Measurements from ENCODE around the gene TMEM161A. TPM values are rescaled to one million over a fixed set of nuclear protein-coding genes. Genes with fewer than 3 reads are reported as not detected.

The TMEM161A gene
- total and polyA plus RNA-seq, 2 experiments from 2014 or later = 38.9 to 59.5 TPM

DNA sequence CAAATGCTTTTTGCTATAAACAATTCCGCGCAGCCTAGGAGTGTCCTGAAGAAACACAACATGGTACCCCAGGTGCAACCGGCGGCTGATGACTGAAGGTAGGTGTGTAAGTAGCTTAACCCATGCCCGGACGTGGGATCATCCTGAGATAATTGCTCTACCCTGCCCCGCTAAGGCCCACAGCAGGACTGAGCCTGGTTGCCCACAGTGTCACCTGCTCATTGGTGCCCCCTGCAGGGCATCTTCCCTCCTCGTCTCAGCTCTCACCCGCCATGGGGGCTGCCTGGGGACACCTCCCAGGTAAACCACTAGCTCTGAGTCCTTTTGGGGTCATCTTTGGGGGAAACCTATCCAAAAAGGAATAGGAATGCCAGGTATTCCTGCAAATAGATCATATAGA is 22.3 kb downstream of the TMEM161A start (continued):
- TF ChIP-seq, protein P1, sequence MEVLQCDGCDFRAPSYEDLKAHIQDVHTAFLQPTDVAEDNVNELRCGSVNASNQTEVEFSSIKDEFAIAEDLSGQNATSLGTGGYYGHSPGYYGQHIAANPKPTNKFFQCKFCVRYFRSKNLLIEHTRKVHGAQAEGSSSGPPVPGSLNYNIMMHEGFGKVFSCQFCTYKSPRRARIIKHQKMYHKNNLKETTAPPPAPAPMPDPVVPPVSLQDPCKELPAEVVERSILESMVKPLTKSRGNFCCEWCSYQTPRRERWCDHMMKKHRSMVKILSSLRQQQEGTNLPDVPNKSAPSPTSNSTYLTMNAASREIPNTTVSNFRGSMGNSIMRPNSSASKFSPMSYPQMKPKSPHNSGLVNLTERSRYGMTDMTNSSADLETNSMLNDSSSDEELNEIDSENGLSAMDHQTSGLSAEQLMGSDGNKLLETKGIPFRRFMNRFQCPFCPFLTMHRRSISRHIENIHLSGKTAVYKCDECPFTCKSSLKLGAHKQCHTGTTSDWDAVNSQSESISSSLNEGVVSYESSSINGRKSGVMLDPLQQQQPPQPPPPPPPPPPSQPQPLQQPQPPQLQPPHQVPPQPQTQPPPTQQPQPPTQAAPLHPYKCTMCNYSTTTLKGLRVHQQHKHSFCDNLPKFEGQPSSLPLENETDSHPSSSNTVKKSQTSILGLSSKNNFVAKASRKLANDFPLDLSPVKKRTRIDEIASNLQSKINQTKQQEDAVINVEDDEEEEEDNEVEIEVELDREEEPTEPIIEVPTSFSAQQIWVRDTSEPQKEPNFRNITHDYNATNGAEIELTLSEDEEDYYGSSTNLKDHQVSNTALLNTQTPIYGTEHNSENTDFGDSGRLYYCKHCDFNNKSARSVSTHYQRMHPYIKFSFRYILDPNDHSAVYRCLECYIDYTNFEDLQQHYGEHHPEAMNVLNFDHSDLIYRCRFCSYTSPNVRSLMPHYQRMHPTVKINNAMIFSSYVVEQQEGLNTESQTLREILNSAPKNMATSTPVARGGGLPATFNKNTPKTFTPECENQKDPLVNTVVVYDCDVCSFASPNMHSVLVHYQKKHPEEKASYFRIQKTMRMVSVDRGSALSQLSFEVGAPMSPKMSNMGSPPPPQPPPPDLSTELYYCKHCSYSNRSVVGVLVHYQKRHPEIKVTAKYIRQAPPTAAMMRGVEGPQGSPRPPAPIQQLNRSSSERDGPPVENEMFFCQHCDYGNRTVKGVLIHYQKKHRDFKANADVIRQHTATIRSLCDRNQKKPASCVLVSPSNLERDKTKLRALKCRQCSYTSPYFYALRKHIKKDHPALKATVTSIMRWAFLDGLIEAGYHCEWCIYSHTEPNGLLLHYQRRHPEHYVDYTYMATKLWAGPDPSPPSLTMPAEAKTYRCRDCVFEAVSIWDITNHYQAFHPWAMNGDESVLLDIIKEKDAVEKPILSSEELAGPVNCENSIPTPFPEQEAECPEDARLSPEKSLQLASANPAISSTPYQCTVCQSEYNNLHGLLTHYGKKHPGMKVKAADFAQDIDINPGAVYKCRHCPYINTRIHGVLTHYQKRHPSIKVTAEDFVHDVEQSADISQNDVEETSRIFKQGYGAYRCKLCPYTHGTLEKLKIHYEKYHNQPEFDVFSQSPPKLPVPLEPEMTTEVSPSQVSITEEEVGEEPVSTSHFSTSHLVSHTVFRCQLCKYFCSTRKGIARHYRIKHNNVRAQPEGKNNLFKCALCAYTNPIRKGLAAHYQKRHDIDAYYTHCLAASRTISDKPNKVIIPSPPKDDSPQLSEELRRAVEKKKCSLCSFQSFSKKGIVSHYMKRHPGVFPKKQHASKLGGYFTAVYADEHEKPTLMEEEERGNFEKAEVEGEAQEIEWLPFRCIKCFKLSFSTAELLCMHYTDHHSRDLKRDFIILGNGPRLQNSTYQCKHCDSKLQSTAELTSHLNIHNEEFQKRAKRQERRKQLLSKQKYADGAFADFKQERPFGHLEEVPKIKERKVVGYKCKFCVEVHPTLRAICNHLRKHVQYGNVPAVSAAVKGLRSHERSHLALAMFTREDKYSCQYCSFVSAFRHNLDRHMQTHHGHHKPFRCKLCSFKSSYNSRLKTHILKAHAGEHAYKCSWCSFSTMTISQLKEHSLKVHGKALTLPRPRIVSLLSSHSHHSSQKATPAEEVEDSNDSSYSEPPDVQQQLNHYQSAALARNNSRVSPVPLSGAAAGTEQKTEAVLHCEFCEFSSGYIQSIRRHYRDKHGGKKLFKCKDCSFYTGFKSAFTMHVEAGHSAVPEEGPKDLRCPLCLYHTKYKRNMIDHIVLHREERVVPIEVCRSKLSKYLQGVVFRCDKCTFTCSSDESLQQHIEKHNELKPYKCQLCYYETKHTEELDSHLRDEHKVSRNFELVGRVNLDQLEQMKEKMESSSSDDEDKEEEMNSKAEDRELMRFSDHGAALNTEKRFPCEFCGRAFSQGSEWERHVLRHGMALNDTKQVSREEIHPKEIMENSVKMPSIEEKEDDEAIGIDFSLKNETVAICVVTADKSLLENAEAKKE (CRISPR knock-in tag; IDR thresholded peaks at IDR 0.05) = no peak
- no peak for TF ChIP-seq EZH2phosphoT487 (IDR thresholded peaks at IDR 0.05; ENCODE audit: unreplicated experiment)

DNA sequence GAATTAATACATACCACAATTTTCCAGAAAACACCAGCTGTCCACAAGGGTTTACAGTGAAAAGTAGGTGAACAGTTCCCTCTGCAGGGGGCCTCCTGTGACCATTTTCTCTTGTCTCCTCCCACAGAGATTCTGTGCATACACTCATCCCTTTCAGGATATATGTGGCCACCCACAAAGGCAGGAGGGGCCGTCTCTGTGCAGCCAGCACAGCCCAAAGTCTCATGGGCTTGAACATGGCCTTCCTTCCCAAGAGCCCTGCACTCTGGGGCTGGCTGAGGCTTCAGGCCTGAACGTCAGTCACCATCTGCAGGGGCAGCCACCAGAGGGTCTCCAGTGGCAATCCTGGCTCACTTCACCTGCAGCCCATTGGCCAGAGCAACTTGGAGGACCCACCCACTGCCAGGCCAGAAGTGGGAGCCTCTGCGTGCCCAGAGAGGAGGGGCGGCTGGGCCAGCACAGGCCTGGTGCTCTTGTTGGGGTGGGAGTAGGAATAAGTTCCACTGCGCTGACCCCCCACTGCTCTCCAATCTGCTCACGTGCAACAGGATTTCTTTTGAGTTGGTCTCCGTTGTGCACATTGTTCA is 25.1 kb downstream of the TMEM161A start:
- Mint-ChIP-seq H3K9me3 (no peaks in the 10 kb centered on the region), H3K4me3 (no peak overlapping the region), H3K36me3 (ENCODE audit: low read depth) (peaks cover 3% of the 10 kb centered on the region; the same call in 2 of the 3 replicates), H3K27me3 (ENCODE audit: insufficient read depth, low read depth, poor library complexity) (peaks cover 30% of the 10 kb centered on the region), H3K27ac (no peak overlapping the region), H3K4me1 (peaks cover 23% of the 10 kb centered on the region)
- Histone ChIP-seq H3K27ac (ENCODE audit: low read depth) (no peak overlapping the region), H3K4me3 (no peak overlapping the region), H4K20me1 (replicated peaks; ENCODE audit: insufficient read depth) (no peaks in the 10 kb centered on the region), H2AFZ (no peak overlapping the region), H3K36me3 (ENCODE audit: insufficient read depth) (no peaks in the 10 kb centered on the region), H3F3A (replicated peaks; ENCODE audit: low read depth) (peaks cover 16% of the 10 kb centered on the region; the same call in 1 of the 2 replicates), H3K27me3 (ENCODE audit: insufficient read depth) (peaks cover 6% of the 10 kb centered on the region; the same call in 1 of the 2 replicates), H3K9me2 (ENCODE audit: insufficient read depth) (no peaks in the 10 kb centered on the region), H3K4me2 (no peak overlapping the region), H3K4me1 (ENCODE audit: insufficient read depth) (peaks cover 15% of the 10 kb centered on the region), H3K79me2 (replicated peaks; ENCODE audit: insufficient read depth) (no peaks in the 10 kb centered on the region)
- TF ChIP-seq, protein P2, sequence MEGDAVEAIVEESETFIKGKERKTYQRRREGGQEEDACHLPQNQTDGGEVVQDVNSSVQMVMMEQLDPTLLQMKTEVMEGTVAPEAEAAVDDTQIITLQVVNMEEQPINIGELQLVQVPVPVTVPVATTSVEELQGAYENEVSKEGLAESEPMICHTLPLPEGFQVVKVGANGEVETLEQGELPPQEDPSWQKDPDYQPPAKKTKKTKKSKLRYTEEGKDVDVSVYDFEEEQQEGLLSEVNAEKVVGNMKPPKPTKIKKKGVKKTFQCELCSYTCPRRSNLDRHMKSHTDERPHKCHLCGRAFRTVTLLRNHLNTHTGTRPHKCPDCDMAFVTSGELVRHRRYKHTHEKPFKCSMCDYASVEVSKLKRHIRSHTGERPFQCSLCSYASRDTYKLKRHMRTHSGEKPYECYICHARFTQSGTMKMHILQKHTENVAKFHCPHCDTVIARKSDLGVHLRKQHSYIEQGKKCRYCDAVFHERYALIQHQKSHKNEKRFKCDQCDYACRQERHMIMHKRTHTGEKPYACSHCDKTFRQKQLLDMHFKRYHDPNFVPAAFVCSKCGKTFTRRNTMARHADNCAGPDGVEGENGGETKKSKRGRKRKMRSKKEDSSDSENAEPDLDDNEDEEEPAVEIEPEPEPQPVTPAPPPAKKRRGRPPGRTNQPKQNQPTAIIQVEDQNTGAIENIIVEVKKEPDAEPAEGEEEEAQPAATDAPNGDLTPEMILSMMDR (conservative IDR thresholded peaks at IDR 0.05; ENCODE audit: low read depth in 2 of 2) = no peak; a peak in 1 of 4 replicates
- TF ChIP-seq CREB1 (CRISPR knock-in tag; IDR thresholded peaks at IDR 0.05; ENCODE audit: low read depth) (no peak), EZH2 (IDR thresholded peaks at IDR 0.05; ENCODE audit: low read depth, unreplicated experiment) (no peak), NANOG (IDR thresholded peaks at IDR 0.05; ENCODE audit: borderline replicate concordance) (no peak)
- ATAC-seq = peak; percentile 54
- DNase-seq (ENCODE audit: low spot score) = peak; percentile 68

Measured in GM23338 (cell line).